ENCODE results near the gene KREMEN2. TPM values are rescaled to one million over a fixed set of nuclear protein-coding genes. Genes with fewer than 3 reads are reported as not detected.

Gene KREMEN2
- total and polyA plus RNA-seq, 9 of the 15 experiments (the other 6 are each of a cell fraction or from before 2014, with no cell fraction given) = 0.04 to 7.7 (median 1.5) TPM; not detected in 1

DNA sequence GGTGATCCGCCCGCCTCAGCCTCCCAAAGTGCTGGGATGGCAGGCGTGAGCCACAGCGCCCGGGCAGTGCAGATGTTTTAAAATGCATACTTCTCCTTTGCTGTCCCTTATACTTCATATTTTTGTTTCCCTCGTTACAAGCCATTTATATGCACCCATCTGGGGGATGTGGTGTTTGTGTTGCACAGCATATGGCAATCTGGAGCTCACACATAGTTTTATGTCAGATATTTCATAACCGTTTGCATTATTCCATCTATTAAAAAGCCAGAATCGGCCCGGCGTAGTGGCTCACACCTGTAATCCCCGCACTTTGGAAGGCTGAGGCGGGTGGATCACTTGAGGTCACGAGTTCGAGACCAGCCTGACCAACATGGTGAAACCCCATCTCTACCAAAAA is 40.6 kb upstream of the KREMEN2 start (continued):
- TF ChIP-seq, protein P1, sequence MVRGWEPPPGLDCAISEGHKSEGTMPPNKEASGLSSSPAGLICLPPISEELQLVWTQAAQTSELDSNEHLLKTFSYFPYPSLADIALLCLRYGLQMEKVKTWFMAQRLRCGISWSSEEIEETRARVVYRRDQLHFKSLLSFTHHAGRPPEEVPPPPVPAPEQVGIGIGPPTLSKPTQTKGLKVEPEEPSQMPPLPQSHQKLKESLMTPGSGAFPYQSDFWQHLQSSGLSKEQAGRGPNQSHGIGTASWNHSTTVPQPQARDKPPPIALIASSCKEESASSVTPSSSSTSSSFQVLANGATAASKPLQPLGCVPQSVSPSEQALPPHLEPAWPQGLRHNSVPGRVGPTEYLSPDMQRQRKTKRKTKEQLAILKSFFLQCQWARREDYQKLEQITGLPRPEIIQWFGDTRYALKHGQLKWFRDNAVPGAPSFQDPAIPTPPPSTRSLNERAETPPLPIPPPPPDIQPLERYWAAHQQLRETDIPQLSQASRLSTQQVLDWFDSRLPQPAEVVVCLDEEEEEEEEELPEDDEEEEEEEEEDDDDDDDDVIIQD (CRISPR knock-in tag; IDR thresholded peaks at IDR 0.05) = no peak
- no peak for TF ChIP-seq ZNF76 (CRISPR knock-in tag; IDR thresholded peaks at IDR 0.05; ENCODE audit: borderline replicate concordance)

DNA sequence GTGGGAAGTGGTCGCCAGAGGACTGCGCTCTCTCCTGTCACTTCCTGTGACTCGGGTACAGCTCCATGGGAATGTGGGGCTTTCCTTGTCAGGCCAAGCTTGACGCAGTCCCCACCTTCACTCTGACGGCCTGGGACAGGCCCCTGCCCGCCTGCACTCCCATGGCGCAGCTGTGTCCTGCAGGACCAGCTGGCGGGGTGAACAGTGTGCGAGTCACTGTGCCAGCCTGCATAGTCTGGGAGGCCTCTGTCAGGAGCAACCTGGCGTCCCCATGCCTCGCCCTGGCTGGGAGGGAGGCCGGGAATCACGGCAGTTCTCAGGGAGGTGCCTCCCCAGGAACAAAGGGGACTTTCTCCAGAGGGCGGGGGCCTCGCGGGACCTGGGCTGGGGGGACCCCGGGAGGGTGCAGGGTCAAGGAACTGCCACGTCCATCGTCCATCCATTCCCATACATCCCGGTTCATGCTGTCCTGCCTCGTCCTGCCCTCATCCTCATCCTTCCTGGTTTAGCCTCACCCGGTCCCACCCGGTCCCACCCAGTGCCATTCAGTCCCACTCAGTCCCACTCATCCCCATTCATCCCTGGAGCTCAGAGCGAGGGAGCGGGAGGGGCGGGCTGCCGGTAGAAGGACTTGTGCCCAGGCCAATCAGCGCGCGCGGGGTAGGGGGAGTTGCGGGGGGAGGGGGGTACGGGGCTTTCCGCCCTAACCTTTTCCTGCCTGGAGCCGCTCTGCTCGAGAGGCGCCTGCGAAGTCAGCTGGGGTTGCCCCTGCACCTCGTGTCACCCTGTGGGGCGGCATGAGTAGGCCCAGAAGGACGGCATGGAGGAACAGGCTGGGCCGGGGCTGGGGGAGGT is 38.9 kb upstream of the KREMEN2 start:
- 86% methylated on average over 16 of the region's 42 CpGs for WGBS (ENCODE audit: insufficient coverage, low coverage, missing lambda C conversion rate)
- Histone ChIP-seq H3K27ac (ENCODE audit: extremely low read depth, low read depth, low read length) (no peak overlapping the region), H3K4me1 (replicated peaks in 1 of 2; ENCODE audit: control insufficient read depth in 2 of 2, insufficient read depth in 2 of 2, low read length in 2 of 2) (peaks cover 3 to 18% of the 10 kb centered on the region in 2 experiments; a peak in 3 of 5 replicates), H3K4me3 (no peak overlapping the region), H3K79me2 (ENCODE audit: control insufficient read depth, insufficient read depth, low read length) (no peaks in the 10 kb centered on the region), H3K9ac (ENCODE audit: insufficient read depth in 1 of 2, low read depth in 2 of 2, low read length in 2 of 2) (peak overlapping the region in 1 of 2 experiments; percentile 70; a peak in 2 of 4 replicates), H3K27me3 (ENCODE audit: control insufficient read depth in 2 of 2, insufficient read depth in 2 of 2, low read length in 2 of 2) (no peaks in the 10 kb centered on the region), H3K36me3 (ENCODE audit: control insufficient read depth, insufficient read depth, low read length) (peaks cover 18% of the 10 kb centered on the region; the same call in 1 of the 3 replicates), H2AFZ (ENCODE audit: low read depth, low read length) (no peak overlapping the region), H4K20me1 (replicated peaks; ENCODE audit: control insufficient read depth, insufficient read depth, low read length) (no peaks in the 10 kb centered on the region), H3K9me3 (replicated peaks; ENCODE audit: control insufficient read depth, insufficient read depth, low read depth, low read length) (no peaks in the 10 kb centered on the region), H3K9me1 (ENCODE audit: control insufficient read depth, insufficient read depth, low read length) (no peaks in the 10 kb centered on the region), H3K4me2 (ENCODE audit: insufficient read depth, low read length) (no peak overlapping the region)
- in situ Hi-C loops (cut with MboI) = loop anchor here (5.0 kb wide), 1 partner anchor 88 kb away; no protein-coding TSS in a partner anchor
- no TSS peak for BruUV-seq (replicated peaks)
- DNase-seq (ENCODE audit: extremely low read depth in 1 of 4, low spot score in 3 of 4) (no peak), ATAC-seq (no peak), FAIRE-seq (no peak)
- intact Hi-C loops (cut with micrococcal nuclease) = loop anchor here (5.0 kb wide), 1 partner anchor 57 kb away; the partner anchor contains the start of gene PKMYT1
- TF ChIP-seq ZNF197 (CRISPR knock-in tag; IDR thresholded peaks at IDR 0.05; ENCODE audit: low read depth) (no peak), NRF1 (conservative IDR thresholded peaks at IDR 0.05 in 1 of 2, IDR thresholded peaks at IDR 0.05 in 1 of 2) (no peak), ZSCAN32 (CRISPR knock-in tag; IDR thresholded peaks at IDR 0.05) (no peak), SOX6 (IDR thresholded peaks at IDR 0.05) (no peak), HNRNPLL (IDR thresholded peaks at IDR 0.05; ENCODE audit: low read depth, low read length, poor library complexity, severe bottlenecking) (no peak)
- ChIA-PET CTCF (ENCODE audit: low intra/inter-chr PET ratio) (no interaction called here), POLR2A (interaction anchor here (0.6 kb wide), 2 partner anchors 25 to 110 kb away, joined by 3 to 4 read pairs; no protein-coding TSS in a partner anchor)

Data from K562 (cell line).